Bronchial epithelial cell (primary cell): Measurements from ENCODE around the gene CFAP65. TPM values are rescaled to one million over a fixed set of nuclear protein-coding genes. Genes with fewer than 3 reads are reported as not detected.

Experiments
- DNase-seq: peaks from one replicate; pipeline ENCODE4 v3.0.0-alpha.2; 2010; ENCODE audit warnings: low read depth
- FAIRE-seq: peaks from 2 replicates; lab custom pipeline; 2011; peaks lifted over from hg19 to GRCh38; lab: Jason Lieb, UNC
- H3K27me3 ChIP-seq: 2 replicates; pipeline ENCODE4 v1.5.1; 2011; ENCODE audit warnings: low read length; ENCODE audit not compliant: control insufficient read depth, insufficient read depth
- H3K36me3 ChIP-seq: 2 replicates; pipeline ENCODE4 v1.5.1; 2011; ENCODE audit warnings: low read length; ENCODE audit not compliant: control insufficient read depth, insufficient read depth
- H3K4me3 ChIP-seq: 2 replicates; pipeline ENCODE4 v1.5.1; 2011; ENCODE audit warnings: mild to moderate bottlenecking, low read depth, low read length, control low read depth
- total RNA-seq: library from RNA; depleted of rRNA; stranded (reverse); fragments of >200 nt; gene quantifications from 2 replicates; pipeline ENCODE4 v1.2.1, GENCODE V29; 2014
- TF ChIP-seq, protein P1 (sequence below): IDR thresholded peaks from 2 replicates; pipeline ENCODE4 v1.5.1; 2011; ENCODE audit warnings: mild to moderate bottlenecking, moderate library complexity, low read length, control low read depth, inconsistent platforms; ENCODE audit not compliant: insufficient read depth, severe bottlenecking

Gene CFAP65
- total RNA-seq, 1 donor from 2014 or later = not detected

DNA sequence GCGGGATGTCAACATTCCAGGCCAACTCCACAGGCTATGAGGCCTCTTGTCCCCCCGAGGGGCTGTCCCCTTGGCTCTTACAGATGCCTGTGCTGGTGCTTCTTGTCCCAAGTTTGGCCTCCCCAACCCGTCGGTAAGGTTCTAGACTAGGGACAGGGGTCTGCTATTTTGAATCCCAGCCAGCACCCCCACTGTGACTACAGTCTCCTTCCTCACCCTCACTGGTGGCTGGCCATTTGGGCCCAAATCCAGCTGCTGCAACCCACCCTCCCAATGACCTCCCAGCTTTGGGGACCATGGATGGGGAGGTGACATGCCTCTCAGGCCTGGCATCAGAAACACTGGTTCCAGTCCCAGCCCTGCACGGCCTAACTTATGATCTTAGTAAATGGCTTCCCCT is 18.7 kb downstream of the CFAP65 start:
- Histone ChIP-seq H3K36me3 (no peaks in the 10 kb centered on the region), H3K27me3 (peaks cover 5% of the 10 kb centered on the region), H3K4me3 (no peak overlapping the region)
- FAIRE-seq (no peak), DNase-seq (no peak)
- TF ChIP-seq, protein P1, sequence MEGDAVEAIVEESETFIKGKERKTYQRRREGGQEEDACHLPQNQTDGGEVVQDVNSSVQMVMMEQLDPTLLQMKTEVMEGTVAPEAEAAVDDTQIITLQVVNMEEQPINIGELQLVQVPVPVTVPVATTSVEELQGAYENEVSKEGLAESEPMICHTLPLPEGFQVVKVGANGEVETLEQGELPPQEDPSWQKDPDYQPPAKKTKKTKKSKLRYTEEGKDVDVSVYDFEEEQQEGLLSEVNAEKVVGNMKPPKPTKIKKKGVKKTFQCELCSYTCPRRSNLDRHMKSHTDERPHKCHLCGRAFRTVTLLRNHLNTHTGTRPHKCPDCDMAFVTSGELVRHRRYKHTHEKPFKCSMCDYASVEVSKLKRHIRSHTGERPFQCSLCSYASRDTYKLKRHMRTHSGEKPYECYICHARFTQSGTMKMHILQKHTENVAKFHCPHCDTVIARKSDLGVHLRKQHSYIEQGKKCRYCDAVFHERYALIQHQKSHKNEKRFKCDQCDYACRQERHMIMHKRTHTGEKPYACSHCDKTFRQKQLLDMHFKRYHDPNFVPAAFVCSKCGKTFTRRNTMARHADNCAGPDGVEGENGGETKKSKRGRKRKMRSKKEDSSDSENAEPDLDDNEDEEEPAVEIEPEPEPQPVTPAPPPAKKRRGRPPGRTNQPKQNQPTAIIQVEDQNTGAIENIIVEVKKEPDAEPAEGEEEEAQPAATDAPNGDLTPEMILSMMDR = no peak

DNA sequence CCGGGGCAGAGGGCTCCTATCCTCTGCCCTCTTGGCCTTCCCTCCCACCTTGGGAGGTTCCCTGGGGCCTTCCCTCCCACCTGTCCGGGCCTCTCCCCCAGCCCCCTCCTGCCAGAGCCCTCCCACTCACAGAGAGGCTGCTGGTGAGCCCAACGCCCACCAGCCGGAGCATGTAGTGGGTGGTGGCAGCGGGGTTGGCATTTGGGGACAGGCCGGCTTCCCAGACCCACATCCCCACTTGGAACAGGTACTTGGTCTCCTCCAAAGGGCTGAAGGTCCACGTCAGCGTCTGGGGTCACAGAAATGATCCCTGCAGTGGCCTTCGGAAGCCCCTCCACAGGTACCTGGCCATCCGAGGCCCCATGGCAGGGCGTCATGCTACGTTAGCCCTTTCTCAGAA is 19.3 kb downstream of the CFAP65 start:
- FAIRE-seq = no peak
- Histone ChIP-seq H3K27me3 (peaks cover 5% of the 10 kb centered on the region), H3K4me3 (no peak overlapping the region), H3K36me3 (no peaks in the 10 kb centered on the region)
- TF ChIP-seq, protein P1 = no peak
- no peak for DNase-seq

DNA sequence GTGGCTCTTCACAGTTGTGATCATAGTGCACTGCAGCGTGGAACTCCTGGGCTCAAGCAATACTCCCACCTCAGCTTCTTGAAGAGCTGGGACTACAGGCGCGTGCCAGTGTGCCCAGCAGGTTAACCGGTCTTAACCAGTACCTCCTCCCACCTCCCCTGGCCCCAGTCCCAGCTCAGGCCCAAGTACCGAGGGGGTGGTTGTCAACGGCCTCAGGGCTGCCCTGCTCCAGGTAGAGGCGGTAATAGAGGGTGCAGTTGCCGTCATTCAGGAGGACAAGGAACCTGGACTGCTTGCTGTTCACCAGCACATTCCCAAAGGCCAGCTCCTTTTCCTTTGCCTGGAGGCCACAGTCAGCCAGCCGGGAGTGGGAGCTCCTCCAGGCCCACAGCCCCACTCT is 19.7 kb downstream of the CFAP65 start:
- H3K27me3 ChIP-seq = peaks cover 5% of the 10 kb centered on the region
- FAIRE-seq (no peak), DNase-seq (no peak)
- TF ChIP-seq, protein P1 = no peak
- no peak overlapping the region for H3K4me3 ChIP-seq
- H3K36me3 ChIP-seq = no peaks in the 10 kb centered on the region

DNA sequence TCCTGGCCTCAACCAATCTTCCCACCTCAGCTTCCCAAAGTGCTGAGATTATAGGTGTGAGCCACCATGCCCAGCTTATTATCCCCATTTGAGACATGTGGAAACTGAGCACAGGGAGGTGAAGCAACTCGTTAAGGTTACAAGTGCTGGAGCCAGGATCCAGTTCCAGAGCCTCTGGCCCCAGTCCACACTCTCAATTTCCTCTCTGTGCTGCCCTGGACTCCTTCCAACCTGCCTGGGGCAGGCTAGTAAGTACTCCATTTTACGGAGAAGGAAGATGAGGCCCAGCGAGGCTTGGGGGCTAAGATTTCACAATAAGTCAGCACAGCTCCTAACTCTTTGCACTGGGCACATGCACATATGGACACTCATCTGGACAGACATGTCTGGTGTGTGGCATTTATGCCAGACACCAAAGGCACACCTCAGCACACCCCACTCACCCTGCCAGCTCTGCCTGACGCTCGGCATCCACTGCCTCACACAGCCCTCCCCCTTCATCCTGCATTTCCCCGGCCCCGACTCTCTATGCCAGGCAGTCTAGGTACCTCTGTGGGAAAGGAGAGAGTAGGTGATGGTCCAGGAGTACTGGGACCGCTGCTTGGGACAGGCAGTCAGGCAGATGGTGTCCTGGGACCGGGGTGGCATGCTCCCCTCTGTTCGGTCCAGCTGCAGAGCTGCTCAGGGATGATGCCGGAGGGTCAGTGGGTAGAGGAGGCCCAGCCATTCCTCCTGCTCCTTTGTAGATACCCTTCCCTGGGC is 20.5 kb downstream of the CFAP65 start:
- H3K27me3 ChIP-seq = peaks cover 5% of the 10 kb centered on the region
- no peaks in the 10 kb centered on the region for H3K36me3 ChIP-seq
- DNase-seq (no peak), FAIRE-seq (peak; percentile 43)
- TF ChIP-seq, protein P1 = no peak
- H3K4me3 ChIP-seq = no peak overlapping the region

DNA sequence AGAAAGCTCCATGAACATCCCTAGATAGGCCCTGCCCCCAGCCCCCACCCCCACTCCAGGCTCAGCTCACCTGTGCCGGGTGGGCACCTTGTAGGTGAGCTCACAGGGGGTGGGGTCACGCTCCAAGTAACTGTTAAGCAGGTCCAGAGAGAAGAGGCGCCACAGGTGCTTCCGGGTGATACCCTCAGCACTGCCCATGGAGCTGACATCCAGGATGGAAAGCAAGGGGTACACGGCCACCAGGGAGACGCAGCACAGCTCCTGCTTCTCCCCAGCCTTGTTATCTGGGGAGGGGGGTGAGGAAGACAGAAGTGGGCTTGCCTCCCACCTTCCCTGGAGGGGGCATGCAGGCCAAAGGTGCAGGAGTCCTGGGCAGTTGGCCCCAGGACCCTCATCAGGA is 21.9 kb downstream of the CFAP65 start:
- H3K4me3 ChIP-seq = no peak overlapping the region
- FAIRE-seq (no peak), DNase-seq (no peak)
- TF ChIP-seq, protein P1 = no peak
- no peaks in the 10 kb centered on the region for H3K36me3 ChIP-seq
- peaks cover 5% of the 10 kb centered on the region for H3K27me3 ChIP-seq

DNA sequence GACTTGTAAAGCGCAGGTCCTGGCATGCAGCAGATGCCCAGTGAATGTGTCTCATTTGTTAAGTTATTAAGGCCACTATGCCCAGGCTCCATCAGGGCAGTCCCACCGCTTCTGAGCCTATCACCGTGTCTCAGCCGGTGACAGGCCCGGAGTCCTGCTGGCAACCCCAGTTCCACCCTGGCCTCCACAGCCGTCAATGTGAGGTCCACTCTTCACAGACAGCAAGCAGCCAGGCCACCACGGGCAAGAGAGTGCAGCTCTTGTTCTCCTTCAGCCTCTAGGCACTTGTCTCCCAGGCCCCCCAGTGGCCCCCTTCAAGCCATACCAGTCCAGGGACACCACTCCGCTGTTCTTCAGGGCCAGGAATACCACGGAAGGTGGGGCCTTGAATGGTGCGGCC is 22.6 kb downstream of the CFAP65 start:
- Histone ChIP-seq H3K4me3 (no peak overlapping the region), H3K36me3 (no peaks in the 10 kb centered on the region), H3K27me3 (peaks cover 5% of the 10 kb centered on the region)
- no peak for FAIRE-seq
- DNase-seq = no peak
- TF ChIP-seq, protein P1 = no peak
